Left cardiac atrium (tissue), 4 donors: ENCODE data around the gene KCNJ6. TPM values are rescaled to one million over a fixed set of nuclear protein-coding genes. Genes with fewer than 3 reads are reported as not detected.
"Not testable (repeated sequence)": the region's sequence is repeated elsewhere in the genome, so short reads cannot be mapped to it uniquely, and the experiment has no call there.

Experiments
- ATAC-seq, 2 donors: fragments of 200-7000 bp; cut with Tn5 transposase; one replicate each; pipeline ENCODE4 v1.9.1; 2020; ENCODE audit warnings: mild to moderate bottlenecking in 2 of 2, moderate library complexity in 2 of 2
- DNase-seq: peaks from one replicate; pipeline ENCODE4 v3.0.0-alpha.2; 2020
- intact Hi-C, 2 donors: fragments of 100-400 bp; cut with DNase I; formaldehyde crosslinking; loops; one replicate each; pipeline versions ENCODE4 v1.14.1 to v1.15.1; 2022 to 2023
- total RNA-seq, 2 donors: library from RNA; stranded (reverse); fragmentation: NEBNext Ultra II Directional; extraction: Animal tissue kit (Norgen Biotek cat#: 25700); gene quantifications; one replicate each; pipeline ENCODE4 v1.2.1, GENCODE V29; 2021
- donor health status: DM: no; HTN: yes; CAD: no.
- donor health status: DM: no; HTN: yes; CAD: no; lungs with severe emphysema.
- donor health status: DM: yes; HTN: yes; CAD: no.
- donor health status: Dilated cardiomyopathy.

The KCNJ6 gene
- total RNA-seq, 2 donors from 2014 or later = not detected

DNA sequence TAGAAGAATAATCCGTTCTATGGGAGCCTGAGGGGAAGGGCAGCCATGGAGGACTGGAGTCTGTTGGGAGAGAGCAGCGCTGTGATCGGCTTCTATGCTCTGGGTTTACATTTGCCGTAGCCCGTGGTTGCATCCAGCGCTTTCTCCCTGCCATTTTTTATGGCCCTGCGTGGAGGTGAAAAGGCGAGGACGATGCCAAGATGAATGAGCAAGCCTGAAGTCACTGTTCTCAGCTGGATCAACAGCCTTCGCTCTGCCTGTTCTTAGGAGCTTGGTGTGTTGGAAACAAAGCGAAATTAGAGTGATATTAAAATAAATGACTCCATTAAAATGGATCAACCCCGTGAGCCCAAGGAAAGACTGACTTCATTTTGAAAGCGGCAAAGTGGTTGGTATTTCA, 120.2 kb downstream of the KCNJ6 start:
- intact Hi-C loops = no loop called here
- DNase-seq = no peak
- ATAC-seq = no peak

DNA sequence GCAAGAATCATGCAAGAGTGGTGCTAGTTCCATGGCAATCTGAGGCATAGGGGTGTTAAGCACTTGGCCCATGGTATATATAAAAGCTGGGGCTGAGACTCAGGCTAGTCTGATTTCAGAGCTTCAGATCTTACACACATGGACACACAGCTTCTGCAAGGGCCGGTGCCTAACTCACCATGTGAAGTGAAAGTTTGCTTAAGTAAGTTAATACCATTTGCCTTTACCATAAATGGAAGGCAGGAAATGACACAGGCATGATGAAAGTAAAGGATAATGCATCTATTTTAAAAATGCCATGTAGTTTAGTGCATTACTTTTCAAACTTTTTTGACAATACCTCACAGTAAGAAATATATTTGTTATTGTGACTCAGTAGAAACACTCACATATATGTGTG, 122.6 kb downstream of the KCNJ6 start:
- ATAC-seq = no peak
- intact Hi-C loops = no loop called here
- no peak for DNase-seq

DNA sequence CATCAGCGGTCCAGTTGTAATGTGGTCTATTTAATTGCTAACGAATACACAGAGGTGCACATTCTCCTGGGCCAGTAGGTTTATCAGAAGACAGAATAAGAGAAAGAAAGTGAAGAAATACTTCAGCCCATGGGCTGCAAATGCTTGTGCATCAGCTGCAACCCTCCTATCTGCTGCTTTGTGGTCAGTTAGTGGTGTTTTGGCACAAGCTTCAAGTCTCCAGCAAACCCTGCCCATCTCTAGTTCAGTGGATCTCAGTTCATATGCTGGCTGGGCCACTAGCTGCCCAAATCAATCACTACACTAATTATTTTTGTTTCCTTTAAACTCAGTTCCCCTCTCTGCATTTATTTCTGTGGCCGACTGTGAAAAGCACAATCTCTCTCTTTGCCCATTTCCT, 124.2 kb downstream of the KCNJ6 start:
- no peak for ATAC-seq
- intact Hi-C loops = no loop called here
- no peak for DNase-seq

DNA sequence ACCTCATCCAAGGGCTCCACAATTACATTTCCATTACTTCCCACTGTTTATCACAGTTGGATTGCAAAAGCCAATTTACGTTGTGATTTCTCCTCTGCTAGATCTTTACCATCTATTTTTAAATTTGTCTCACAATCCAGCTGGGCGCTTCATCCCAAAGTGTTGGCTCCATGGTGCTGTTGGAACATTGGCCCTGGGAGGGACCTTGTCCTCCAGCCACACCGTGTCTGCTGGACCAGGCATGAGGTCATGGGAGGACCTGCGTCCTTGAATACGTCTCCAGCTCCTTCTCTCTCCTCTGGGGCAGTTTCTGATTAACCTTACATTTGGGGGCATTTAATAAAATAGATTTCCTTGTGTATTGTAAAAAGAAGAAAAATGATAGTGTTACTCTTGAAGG, 125.4 kb downstream of the KCNJ6 start:
- no peak for ATAC-seq
- intact Hi-C loops = no loop called here
- no peak for DNase-seq

DNA sequence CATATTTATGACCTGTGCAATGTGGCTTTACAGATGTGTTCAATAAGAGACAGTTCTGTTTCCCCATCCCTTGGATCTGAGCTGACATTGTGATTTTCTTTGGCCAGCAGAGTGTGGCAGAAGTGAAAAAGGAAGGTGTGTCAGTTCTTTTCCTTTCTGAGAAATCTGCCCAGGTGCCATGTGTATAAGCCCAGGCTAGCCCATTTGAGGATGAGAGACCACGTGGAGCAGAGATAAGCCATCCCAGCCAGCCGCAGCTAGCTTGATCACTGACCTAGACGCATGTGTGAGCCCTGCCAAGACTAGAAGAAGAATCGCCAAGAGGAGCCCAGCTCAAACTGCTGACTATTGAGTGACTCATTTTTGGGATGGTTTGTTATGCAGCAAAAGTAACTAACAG, 127.8 kb downstream of the KCNJ6 start:
- ATAC-seq (no peak), DNase-seq (no peak)
- intact Hi-C loops = no loop called here

DNA sequence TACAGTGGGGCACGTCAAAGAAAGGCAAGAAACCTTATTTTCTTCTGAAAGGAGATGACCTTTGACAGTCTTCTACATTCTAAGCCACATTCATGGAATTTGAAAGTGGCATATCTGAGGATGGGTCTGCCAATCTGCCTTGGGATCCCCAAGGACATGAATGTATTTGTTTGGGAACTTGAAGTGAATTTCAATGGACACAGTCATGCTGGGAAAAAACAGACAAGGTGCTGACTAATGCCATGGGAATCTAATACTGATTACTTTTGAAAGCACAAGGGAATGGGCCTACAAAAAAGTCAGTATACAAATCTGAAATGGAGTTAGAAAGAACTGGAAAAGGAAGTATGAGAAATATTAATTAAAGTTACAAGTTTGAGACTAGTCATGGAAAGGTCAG, 128.8 kb downstream of the KCNJ6 start:
- DNase-seq = no peak
- intact Hi-C loops = no loop called here
- no peak for ATAC-seq

DNA sequence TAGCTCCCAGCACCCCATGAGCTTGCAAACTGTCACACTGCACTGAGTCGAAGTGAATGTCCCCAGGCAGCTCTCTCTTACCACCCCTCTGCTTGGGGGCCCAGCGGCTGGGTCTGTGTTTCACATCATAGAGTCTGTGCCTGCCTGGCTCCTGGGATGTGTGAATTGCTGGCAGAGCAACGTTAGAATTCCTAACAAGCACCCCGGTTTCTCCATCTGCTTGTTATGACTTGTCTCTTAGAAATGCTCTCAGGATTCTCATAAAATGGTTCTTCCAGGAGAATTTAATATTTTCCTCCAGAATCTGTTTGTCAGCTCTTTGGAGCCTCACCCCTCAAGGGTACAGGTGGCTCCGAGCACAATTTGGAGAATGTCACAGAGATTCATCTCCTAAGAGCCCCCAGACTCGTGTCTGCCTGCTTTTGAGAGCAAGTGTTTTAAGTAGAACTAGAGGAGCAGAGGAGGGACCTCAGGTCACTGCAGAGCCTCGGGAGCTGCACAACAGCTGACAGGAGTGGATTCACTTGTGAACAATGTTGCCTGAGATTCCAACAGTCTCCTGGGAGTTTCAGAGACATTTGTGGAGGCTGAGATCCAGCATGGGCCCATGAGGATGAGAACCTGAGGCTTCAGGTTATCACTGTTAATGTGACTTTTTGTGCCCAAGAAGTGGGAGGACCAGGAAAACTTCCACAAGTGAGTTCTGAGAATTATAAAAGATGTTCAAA, 131.5 kb downstream of the KCNJ6 start:
- ATAC-seq (no peak), DNase-seq (no peak)
- intact Hi-C loops = no loop called here

DNA sequence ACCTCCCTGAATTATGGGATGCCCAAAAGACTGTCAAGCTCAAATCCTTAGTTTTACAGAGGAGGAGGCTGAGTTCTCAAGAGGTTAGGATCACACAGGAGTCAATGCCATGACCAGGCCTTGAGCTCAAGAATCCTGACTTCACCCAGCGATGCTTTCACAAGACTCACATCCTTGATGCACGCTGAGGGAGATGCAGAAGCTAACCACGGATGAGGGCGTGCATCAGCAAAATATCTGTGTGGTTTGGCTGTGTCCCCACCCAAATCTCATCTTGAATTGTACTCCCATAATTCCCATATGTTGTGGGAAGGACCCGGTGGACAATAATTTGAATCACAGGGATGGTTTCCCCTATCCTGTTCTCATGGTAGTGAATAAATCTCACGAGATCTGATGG, 133.2 kb downstream of the KCNJ6 start:
- intact Hi-C loops = no loop called here
- no peak for ATAC-seq
- DNase-seq = no peak

DNA sequence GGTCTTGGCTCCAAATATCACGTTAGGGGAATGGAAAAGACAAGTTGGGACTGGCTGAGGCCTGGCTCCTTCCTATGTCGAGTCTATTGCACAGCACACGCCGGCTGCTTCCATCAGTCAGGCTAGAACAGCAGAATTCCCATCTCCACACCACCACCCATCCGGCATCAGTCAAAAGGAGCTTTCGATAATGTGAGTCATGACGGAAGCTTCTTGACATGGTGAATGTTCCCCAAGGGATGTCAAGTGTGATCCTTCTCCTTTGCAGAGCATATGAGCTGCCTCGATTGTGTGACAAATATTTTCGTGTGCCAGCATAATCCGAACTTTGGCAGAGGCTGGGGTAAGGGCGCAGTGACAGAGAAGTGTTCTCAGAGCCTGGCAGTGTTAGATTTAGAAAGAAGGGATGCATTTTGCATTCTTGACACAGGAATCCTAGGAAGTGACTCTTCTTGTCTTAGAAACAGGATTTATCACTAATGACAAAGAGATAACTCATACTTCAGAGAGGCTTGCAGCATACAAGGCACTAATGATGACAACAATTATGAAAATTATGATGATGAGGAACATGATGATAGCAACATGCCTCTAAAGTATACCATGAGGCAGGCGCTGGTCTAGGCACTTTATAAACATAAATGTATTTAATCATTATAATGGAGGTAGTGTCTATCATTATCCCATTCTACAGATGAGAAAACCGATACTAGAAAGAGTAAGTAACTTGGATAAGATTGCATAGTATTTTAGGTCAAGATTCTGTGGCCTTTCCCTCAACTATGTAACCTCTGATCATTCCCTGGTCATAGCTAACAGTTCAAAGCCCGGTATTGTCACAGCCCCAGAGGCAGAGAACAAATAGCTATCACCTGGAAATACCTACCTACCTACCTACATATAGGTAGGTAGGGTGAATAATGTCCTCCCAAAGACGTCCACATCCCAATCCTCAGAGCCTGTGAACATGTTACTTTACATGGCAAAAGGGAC, 135.0 kb downstream of the KCNJ6 start:
- ATAC-seq = no peak
- intact Hi-C loops = no loop called here
- no peak for DNase-seq

DNA sequence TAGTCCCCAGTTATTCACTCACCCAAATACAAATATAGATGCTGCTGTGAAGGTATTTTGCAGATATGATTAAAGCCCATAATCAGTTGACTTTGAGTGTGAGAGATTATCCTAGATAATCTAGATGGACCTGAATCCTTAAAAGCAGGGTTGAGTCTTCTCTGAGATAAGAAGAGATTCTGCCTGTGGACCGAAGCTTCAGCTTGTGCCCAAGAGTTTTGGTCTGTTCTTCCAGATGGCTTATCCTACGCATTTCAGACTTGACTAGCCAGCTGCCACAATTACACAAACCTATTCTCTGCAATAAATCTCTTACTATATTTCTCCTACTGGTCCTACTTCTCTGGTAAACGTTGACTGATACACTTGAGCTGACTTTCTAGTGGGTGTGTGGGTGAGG, 145.1 kb downstream of the KCNJ6 start:
- ATAC-seq (no peak), DNase-seq (no peak)
- intact Hi-C loops = no loop called here

DNA sequence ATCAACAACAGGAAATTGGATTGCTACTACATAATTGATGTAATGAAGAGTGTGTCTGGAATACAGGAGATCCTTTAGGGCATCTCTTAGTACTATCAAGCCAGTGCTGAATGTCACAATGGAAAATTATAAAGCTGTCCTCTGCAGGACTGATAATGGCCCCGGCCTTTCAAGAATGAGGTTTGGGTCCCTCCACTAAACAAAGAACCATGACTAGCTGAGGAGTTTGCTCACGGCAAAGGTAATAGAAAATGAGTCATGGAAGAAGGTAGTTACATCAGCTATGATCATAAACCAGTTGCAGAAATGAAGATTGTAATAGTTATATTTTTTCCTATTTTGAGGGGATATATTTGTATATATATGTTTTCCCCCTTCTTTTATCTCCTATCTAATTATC, 145.8 kb downstream of the KCNJ6 start:
- ATAC-seq (no peak), DNase-seq (no peak)
- intact Hi-C loops = no loop called here

DNA sequence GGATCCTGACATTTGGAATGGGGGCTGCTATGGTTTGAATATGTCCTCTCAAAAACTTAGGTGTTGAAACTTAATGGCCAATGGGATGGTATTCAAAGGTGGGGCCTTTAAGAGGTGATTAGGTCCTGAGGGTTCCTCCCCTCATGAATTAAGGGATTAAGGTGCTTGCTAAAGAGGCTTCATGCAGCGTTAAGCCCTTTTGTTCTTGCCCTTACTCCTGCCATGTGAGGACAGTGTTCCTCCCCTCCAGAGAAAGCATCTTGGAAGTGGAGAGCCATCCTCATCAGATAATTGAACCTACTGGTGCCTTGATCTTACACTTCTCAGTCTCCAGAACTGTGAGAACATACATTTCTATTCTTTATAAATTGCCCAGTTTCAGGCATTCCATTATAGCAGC, 146.6 kb downstream of the KCNJ6 start:
- no peak for DNase-seq
- intact Hi-C loops = no loop called here
- ATAC-seq = no peak

DNA sequence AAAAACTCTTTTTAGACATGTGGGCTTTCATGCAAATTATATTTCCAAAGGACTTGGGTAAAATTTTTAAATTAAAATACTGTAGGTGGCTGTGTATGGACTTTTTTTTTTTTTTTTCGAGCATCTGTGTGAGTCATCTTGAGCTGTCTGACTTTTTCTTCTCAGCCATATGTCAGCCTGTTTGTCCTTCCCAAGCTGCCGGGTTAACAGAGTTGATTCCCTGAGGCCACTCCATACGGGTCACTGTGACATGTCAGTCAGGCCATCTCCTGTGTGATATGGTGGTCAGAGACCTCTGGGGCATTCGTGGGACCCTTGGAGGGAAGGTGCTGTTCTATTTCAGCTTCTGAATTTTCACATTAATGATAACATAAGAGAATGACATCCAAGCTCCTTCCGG, 148.3 kb downstream of the KCNJ6 start:
- DNase-seq (no peak), ATAC-seq (no peak)
- intact Hi-C loops = no loop called here

DNA sequence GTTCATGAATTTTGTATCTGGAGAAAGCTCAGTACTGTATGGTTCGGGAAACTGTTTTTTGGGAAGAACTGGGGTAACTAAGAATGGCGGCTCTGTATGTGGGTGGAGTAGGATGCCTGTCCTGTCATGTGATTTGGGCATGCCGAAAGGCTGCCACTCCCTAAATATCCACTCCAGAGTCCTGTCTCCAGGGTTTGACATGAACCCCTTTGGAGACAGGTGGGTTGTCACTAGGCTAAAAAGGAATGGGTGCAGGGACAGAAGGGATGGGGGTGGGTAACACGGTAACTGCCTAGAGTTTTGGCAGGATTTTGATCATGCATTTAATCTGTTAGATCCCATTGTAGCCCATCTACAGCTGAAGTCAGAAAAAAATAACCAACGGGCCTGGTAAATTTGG, 150.1 kb downstream of the KCNJ6 start:
- ATAC-seq (no peak), DNase-seq (no peak)
- intact Hi-C loops = no loop called here

DNA sequence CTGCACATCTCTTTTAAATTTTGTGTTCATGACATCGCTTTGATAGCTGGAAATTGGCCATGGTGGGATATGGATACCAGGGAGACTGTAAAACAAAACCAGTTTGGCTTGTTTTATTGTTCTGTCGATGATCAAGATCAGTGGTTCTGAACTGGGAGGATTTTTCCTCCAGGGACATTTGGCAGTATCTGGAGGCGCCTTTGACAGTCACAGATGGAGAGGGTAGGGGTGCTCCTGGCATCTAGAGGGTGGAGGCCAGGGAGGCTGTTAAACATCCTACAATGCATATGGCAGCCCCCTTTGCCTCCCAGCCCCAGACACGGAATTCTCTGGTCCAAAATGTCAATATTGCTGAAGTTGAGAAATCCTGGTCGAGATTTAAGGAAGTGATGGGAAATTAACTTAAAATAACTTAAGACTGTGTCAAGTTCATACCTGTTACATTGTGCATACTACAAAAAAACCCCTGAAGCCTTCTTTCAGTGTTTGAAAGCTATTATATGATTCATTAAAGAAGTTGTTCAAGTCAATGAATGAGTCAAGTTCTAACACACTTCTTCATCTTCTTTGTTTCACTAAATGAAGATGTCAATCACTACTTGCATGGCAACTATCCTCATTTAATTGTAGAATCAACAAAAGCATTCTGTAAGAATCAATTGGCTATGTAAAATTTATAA, 150.9 kb downstream of the KCNJ6 start:
- no peak for DNase-seq
- intact Hi-C loops = no loop called here
- ATAC-seq = no peak

DNA sequence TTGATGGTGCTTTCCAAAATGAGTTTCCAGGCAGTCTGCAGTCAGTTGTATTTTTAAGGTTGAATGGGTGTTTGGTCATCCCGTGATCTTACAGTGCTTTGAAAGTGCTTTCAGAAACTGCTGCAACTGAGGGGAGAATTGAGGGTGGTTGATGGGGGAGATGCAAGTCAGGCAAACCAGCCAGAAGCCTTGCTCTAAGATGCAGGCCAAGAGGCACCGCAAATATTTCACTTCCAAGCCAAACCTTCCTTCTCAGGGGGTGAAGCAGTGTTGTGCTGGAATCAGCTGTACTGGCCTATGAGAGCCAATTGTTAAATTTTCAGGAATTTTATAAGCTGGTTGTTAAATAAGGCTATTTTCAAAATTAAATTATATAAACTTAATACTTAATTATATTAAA, 151.6 kb downstream of the KCNJ6 start:
- DNase-seq (no peak), ATAC-seq (no peak)
- intact Hi-C loops = no loop called here

DNA sequence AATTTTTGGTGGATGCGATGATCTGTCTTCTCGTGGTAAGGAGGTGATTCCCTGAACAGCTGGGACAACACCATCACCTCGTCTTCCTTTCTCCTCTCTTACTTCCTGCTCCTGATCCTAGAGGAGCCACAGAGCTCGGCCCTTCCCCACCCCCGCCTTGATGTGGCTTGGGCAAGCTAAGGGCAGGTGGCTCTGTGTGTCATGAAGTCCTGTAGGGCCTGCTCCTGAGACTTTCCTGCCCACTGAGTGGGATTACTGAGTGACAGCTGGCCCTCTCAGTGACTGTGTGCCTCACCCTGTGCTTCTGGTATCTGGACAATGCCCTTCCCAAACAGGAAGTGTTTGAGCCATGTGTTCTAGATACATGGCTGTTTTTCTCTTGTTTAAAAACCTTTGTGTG, 153.0 kb downstream of the KCNJ6 start:
- ATAC-seq (no peak), DNase-seq (no peak)
- intact Hi-C loops = no loop called here

DNA sequence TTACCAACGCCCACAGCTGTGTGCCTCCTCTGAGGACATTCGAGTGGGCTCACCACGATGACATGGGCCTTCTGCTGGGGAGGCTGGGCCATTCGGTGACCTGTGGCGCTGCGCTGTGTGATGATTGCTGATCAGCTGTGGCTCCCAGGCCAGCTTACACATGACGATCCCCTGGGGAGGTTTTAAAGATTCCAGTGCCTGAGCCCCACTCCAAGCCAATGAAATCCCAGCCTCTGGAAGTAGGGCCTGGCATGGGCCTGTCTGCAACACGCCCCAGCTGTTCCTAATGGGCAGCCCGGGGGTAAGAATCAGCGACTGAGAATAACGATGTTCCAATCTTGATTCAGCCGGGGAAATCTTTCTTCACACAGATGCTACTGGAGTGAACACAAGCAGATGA, 153.7 kb downstream of the KCNJ6 start:
- intact Hi-C loops = no loop called here
- no peak for ATAC-seq

DNA sequence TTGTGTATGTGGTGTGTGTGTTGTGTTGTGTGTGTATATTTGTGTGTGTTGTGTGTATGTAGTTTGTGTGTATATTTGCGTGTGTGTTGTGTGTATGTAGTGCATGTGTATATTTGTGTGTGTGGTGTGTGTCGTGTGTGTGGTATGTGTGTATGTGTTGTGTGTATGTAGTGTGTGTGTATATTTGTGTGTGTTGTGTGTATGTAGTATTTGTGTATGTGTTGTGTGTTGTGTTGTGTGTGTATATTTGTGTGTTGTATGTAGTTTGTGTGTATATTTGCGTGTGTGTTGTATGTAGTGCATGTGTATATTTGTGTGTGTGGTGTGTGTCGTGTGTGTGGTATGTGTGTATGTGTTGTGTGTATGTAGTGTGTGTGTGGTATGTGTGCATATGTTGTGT, 154.9 kb downstream of the KCNJ6 start:
- intact Hi-C loops, ATAC-seq, DNase-seq: not testable (repeated sequence)

More for the DNA sequence above, 153.7 kb downstream of the KCNJ6 start:
- DNase-seq = no peak

DNA sequence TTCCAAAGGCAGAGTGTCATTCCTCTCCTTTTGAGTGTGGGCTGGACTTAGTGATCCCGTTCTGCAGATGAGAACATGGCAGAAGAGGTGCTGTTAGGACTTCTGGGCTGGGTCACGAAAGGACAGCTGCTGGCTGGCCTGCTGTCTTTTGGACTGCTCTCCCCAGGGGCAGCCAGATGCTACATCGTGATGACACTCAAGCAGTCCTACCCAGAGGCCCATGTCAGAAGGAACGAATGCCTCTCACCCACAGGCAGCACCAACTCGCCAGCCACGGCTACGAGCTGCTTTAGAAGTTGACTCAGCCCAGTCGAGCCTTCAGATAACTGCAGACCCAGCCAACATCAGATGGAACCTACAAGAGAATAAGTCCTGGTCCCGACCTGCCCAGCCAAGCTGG, 156.5 kb downstream of the KCNJ6 start:
- intact Hi-C loops = no loop called here
- ATAC-seq (no peak), DNase-seq (no peak)
